GM10266 (cell line): ENCODE data around the gene F2R.

Experiments used
- DNase-seq: peaks from one replicate; pipeline ENCODE4 v3.0.0; 2012; ENCODE audit errors: extremely low spot score
- CTCF ChIP-seq: IDR thresholded peaks from 2 replicates; pipeline ENCODE4 v1.5.1; 2012; ENCODE audit warnings: mild to moderate bottlenecking, low read depth; ENCODE audit not compliant: control insufficient read depth, insufficient read depth; ENCODE audit errors: missing control alignments

F2R gene

GRCh38 chr5:76696251-76696650 lies 19.7 kb upstream of the F2R start:
- TF ChIP-seq CTCF, result no peak
- no peak for DNase-seq

- TF ChIP-seq CTCF, result no peak
- DNase-seq, result no peak
These were observed 18.3 kb upstream of the F2R start for GRCh38 chr5:76697670-76698069.

- TF ChIP-seq CTCF, result no peak
- DNase-seq, result no peak
These were observed 15.4 kb upstream of the F2R start for GRCh38 chr5:76700571-76700970.

GRCh38 chr5:76701298-76701697 lies 14.6 kb upstream of the F2R start:
- no peak for TF ChIP-seq CTCF

GRCh38 chr5:76703707-76704106 lies 12.2 kb upstream of the F2R start:
- DNase-seq, result no peak
- TF ChIP-seq CTCF, result no peak

More at GRCh38 chr5:76701298-76701697, 14.6 kb upstream of the F2R start:
- DNase-seq, result no peak

GRCh38 chr5:76704131-76704663 lies 11.7 kb upstream of the F2R start:
- no peak for TF ChIP-seq CTCF
- DNase-seq, result no peak

- no peak for TF ChIP-seq CTCF
- no peak for DNase-seq
These were observed 10.4 kb upstream of the F2R start for GRCh38 chr5:76705574-76705973.
